DND-41 (cell line): ENCODE data around the gene CHMP5.

Experiments used
- ATAC-seq: fragments of 200-7000 bp; cut with Tn5 transposase; 3 replicates; pipeline ENCODE4 v1.9.1; 2021; ENCODE audit warnings: low read depth; ENCODE audit not compliant: insufficient read depth
- DNase-seq: peaks from one replicate; pipeline ENCODE4 v3.0.0-alpha.2; 2020
- H2AFZ ChIP-seq: 2 replicates; pipeline ENCODE4 v1.6.0; 2012; ENCODE audit warnings: low read depth, low read length
- H3K27ac ChIP-seq: 2 replicates; pipeline ENCODE4 v1.5.1; 2012; ENCODE audit warnings: low read length, inconsistent platforms
- H3K27me3 ChIP-seq: fragments of 200-600 bp; sonication (generic); 2 replicates; pipeline ENCODE4 v1.6.0; 2012; ENCODE audit warnings: low read length, mild to moderate bottlenecking, inconsistent platforms; ENCODE audit not compliant: insufficient read depth, poor library complexity
- H3K36me3 ChIP-seq: 2 replicates; pipeline ENCODE4 v1.5.1; 2012; ENCODE audit warnings: low read length, inconsistent platforms; ENCODE audit not compliant: insufficient read depth
- H3K4me1 ChIP-seq: 2 replicates; pipeline ENCODE4 v1.5.1; 2012; ENCODE audit warnings: mild to moderate bottlenecking, low read length; ENCODE audit not compliant: insufficient read depth
- H3K4me2 ChIP-seq: 2 replicates; pipeline ENCODE4 v1.6.0; 2012; ENCODE audit warnings: mild to moderate bottlenecking, moderate library complexity, low read length, inconsistent platforms; ENCODE audit not compliant: insufficient read depth
- H3K4me3 ChIP-seq, 2 experiments: fragments of 200-600 bp in 1 of 2; shearing (Covaris generic) in 1 of 2; 2 replicates each; pipeline ENCODE4 v1.5.1; 2012 to 2016; ENCODE audit warnings: inconsistent platforms in 2 of 2, low read length in 2 of 2, mild to moderate bottlenecking in 2 of 2, low read depth in 1 of 2, moderate library complexity in 1 of 2
- H3K79me2 ChIP-seq: 2 replicates; pipeline ENCODE4 v1.6.0; 2012; ENCODE audit warnings: low read length, inconsistent platforms; ENCODE audit not compliant: insufficient read depth
- H3K9ac ChIP-seq: 2 replicates; pipeline ENCODE4 v1.6.0; 2012; ENCODE audit warnings: low read depth, mild to moderate bottlenecking, inconsistent platforms, low read length, moderate library complexity
- H3K9me3 ChIP-seq: 2 replicates; pipeline ENCODE4 v1.5.1; 2012; ENCODE audit warnings: low read length, moderate library complexity, mild to moderate bottlenecking, inconsistent platforms; ENCODE audit not compliant: insufficient read depth, severe bottlenecking
- H4K20me1 ChIP-seq: 2 replicates; pipeline ENCODE4 v1.6.0; 2012; ENCODE audit warnings: low read length; ENCODE audit not compliant: insufficient read depth
- EZH2 ChIP-seq: IDR thresholded peaks from 3 replicates; pipeline ENCODE4 v1.6.1; 2012; ENCODE audit warnings: borderline replicate concordance, low read depth, mild to moderate bottlenecking, moderate library complexity, low read length, inconsistent platforms; ENCODE audit not compliant: severe bottlenecking
- TF ChIP-seq, protein P1 (sequence below): IDR thresholded peaks from 2 replicates; pipeline ENCODE4 v1.5.1; 2012; ENCODE audit warnings: borderline replicate concordance, low read length, moderate library complexity, mild to moderate bottlenecking; ENCODE audit not compliant: poor library complexity, severe bottlenecking; ENCODE audit errors: extremely low read depth

Gene CHMP5

DNA sequence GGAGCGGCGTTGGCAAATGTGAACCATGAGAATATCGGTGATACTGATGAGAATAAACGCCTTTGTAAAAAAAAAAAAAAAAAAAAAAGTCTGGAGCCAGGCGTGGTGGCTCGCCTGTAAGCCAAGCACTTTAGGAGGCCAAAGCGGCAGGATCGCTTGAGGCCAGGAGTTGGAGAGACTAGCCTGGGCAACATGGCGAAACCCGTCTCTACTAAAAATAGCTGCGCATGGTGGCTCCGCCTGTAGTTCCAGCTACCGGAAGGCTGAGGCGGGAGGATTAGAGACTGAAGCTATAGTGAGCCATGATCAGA lies 25.0 kb downstream of the CHMP5 start:
- H3K9me3 ChIP-seq = no peaks in the 10 kb centered on the region

DNA sequence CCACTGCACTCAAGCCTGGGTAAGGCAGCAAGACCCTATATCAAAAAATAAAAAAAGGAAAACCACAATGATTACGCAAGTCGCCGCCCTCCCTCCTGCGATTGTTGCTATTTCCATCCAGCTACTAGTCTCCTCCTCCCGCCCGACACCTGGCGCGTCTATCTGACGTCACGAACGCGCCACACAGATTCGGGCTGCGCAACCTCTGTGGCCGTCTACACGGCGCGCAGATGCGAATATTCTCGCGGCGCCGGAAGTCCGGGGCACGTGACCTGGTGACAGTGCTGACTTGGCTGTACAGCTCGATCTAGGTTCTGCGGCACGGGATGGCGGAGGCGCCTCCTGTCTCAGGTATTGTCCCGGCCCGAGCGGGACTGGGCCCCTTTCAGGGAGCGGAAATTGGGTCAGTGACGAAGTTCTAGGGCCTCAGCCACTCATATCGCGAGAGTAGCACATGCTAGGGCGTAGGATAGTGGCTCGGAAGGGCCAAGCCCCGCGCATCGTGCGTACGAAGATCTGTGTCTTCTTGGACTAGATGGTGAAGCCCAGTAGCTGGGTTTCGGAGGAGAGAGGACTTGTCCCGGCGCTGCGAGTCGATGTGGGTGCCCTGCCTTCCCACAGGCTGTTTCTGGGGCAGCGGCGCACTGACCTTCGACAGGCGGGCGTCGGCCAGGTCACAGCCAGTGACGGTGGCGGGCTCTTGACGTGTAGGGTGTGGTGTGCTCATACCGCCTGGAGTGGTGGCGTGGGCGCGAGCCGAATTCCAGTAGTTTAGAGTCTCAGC lies 25.6 kb downstream of the CHMP5 start, which contains the start of gene NFX1:
Gene NFX1, plus strand, starts transcription at position 270 of the 784 bp plus-strand sequence. Its CDS starts 57 bp downstream, at position 327.
- H3K4me2 ChIP-seq = peak within 1 kb of the TSS; percentile 78
- peaks cover 50% of the 10 kb centered on the region for H3K79me2 ChIP-seq
- H3K9me3 ChIP-seq = no peaks in the 10 kb centered on the region
- H3K4me1 ChIP-seq = peaks cover 34% of the 10 kb centered on the region
- ATAC-seq (peak; percentile 93), DNase-seq (peak; percentile 97)
- no peaks in the 10 kb centered on the region for H3K27me3 ChIP-seq
- H4K20me1 ChIP-seq = no peaks in the 10 kb centered on the region; the same call in 1 of the 2 replicates
- TF ChIP-seq, protein P1, sequence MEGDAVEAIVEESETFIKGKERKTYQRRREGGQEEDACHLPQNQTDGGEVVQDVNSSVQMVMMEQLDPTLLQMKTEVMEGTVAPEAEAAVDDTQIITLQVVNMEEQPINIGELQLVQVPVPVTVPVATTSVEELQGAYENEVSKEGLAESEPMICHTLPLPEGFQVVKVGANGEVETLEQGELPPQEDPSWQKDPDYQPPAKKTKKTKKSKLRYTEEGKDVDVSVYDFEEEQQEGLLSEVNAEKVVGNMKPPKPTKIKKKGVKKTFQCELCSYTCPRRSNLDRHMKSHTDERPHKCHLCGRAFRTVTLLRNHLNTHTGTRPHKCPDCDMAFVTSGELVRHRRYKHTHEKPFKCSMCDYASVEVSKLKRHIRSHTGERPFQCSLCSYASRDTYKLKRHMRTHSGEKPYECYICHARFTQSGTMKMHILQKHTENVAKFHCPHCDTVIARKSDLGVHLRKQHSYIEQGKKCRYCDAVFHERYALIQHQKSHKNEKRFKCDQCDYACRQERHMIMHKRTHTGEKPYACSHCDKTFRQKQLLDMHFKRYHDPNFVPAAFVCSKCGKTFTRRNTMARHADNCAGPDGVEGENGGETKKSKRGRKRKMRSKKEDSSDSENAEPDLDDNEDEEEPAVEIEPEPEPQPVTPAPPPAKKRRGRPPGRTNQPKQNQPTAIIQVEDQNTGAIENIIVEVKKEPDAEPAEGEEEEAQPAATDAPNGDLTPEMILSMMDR = no peak
- no peak for TF ChIP-seq EZH2
- peak within 1 kb of the TSS; percentile 79 for H3K9ac ChIP-seq
- H3K27ac ChIP-seq = peak within 1 kb of the TSS; percentile 96
- H2AFZ ChIP-seq = peak within 1 kb of the TSS; percentile 91
- H3K36me3 ChIP-seq = peaks cover 20% of the 10 kb centered on the region
- peak within 1 kb of the TSS; percentile 56 to 85; a peak in 3 of 4 replicates for H3K4me3 ChIP-seq

More for the DNA sequence above, 25.0 kb downstream of the CHMP5 start:
- H4K20me1 ChIP-seq = no peaks in the 10 kb centered on the region
- no peaks in the 10 kb centered on the region for H3K27me3 ChIP-seq
- H3K4me2 ChIP-seq = peak overlapping the region; percentile 78
- no peak for DNase-seq
- peaks cover 45% of the 10 kb centered on the region for H3K79me2 ChIP-seq
- peaks cover 34% of the 10 kb centered on the region for H3K4me1 ChIP-seq
- peak overlapping the region; percentile 96 for H3K27ac ChIP-seq
- H3K4me3 ChIP-seq = peak overlapping the region; percentile 29 to 85; a peak in 3 of 4 replicates
- no peak for TF ChIP-seq EZH2
- TF ChIP-seq, protein P1 = no peak
- peak overlapping the region; percentile 70 for H2AFZ ChIP-seq
- H3K36me3 ChIP-seq = peaks cover 15% of the 10 kb centered on the region
- no peak for ATAC-seq
- peak overlapping the region; percentile 79 for H3K9ac ChIP-seq

DNA sequence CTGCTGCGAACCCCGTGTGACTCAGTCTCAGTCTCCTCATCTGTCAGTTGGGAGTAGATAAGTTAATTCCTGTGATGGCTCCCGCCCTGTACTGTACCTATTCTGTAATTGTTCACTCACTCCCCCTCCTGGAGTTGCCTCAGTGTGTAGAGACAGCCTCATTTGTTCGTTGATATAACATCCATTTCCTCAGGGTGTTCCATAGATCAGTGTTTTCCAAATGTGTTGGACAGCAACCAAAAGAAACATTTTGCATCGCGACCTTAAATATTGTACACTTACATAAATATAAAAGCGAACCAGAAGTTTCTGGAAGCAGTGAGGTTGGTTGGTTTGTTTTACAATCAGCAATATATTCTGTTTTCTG lies 26.2 kb downstream of the CHMP5 start:
- DNase-seq (no peak), ATAC-seq (no peak; the same call in 2 of the 3 replicates)
- Histone ChIP-seq H3K4me3 (peak overlapping the region; percentile 56 to 85; a peak in 3 of 4 replicates), H3K9me3 (no peaks in the 10 kb centered on the region), H3K27me3 (no peaks in the 10 kb centered on the region), H3K36me3 (peaks cover 25% of the 10 kb centered on the region), H3K4me2 (peak overlapping the region; percentile 62), H3K79me2 (peaks cover 53% of the 10 kb centered on the region), H2AFZ (peak overlapping the region; percentile 91), H3K27ac (peak overlapping the region; percentile 90), H3K4me1 (peaks cover 36% of the 10 kb centered on the region), H3K9ac (peak overlapping the region; percentile 79), H4K20me1 (peaks cover 1% of the 10 kb centered on the region; the same call in 1 of the 2 replicates)
- TF ChIP-seq, protein P1 = peak; percentile 3
- no peak for TF ChIP-seq EZH2
